ENCODE measurements around the gene PRUNE2. TPM values are rescaled to one million over a fixed set of nuclear protein-coding genes. Genes with fewer than 3 reads are reported as not detected.
"Not testable (repeated sequence)": the region's sequence is repeated elsewhere in the genome, so short reads cannot be mapped to it uniquely, and the experiment has no call there.

PRUNE2 gene
- total and polyA plus RNA-seq, 5 donors, result 11.7 to 49.1 (median 41.5) TPM

GRCh38 chr9:76756941-76757673, 148.8 kb downstream of the PRUNE2 start:
- intact Hi-C loops (cut with DNase I), result no loop called here
- Histone ChIP-seq H3K27ac (ENCODE audit: low read length) (no peak overlapping the region), H3K27me3 (ENCODE audit: control insufficient read depth, insufficient read depth) (no peaks in the 10 kb centered on the region), H3K4me3 (ENCODE audit: low read length) (no peak overlapping the region), H3K9me3 (ENCODE audit: control insufficient read depth, low read length) (no peaks in the 10 kb centered on the region), H3K4me1 (ENCODE audit: control insufficient read depth, insufficient read depth, low read length) (no peaks in the 10 kb centered on the region)
- DNase-seq, result no peak
- 82% methylated on average over 3 of the region's 3 CpGs for WGBS
- ATAC-seq, result no peak

DNA sequence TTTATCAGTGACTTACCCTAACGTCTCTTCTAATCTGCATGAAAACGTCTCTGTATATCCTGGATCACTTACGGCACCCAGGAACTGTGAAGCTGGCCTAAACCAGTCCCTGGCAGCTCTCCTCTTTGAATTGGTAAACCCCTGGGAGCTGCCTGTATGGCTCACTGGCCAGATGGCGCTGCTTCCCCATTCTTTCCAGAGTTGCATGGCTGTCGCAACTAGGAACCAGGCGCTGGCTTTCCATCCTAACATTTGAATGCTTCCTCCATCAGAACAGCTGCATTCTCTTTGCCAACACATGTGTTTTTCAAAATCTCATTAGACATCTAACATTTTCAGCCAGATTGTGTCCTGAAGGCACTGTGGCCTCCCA, 149.7 kb downstream of the PRUNE2 start:
- ATAC-seq (no peak), DNase-seq (peak; percentile 26 to 61 (median 58))
- no peaks in the 10 kb centered on the region for H3K9me3 ChIP-seq (ENCODE audit: control insufficient read depth, low read length)
- WGBS, result 53% methylated on average over 6 of the region's 6 CpGs
- no peaks in the 10 kb centered on the region for H3K4me1 ChIP-seq (ENCODE audit: control insufficient read depth, insufficient read depth, low read length)
- no peak overlapping the region for H3K27ac ChIP-seq (ENCODE audit: low read length)
- H3K27me3 ChIP-seq (ENCODE audit: control insufficient read depth, insufficient read depth), result no peaks in the 10 kb centered on the region
- H3K4me3 ChIP-seq (ENCODE audit: low read length), result no peak overlapping the region
- intact Hi-C loops (cut with DNase I), result no loop called here

- DNase-seq, result no peak
- H3K27me3 ChIP-seq (ENCODE audit: control insufficient read depth, insufficient read depth), result no peaks in the 10 kb centered on the region
- H3K9me3 ChIP-seq (ENCODE audit: control insufficient read depth, low read length), result no peaks in the 10 kb centered on the region
- intact Hi-C loops (cut with DNase I), result no loop called here
- no peak overlapping the region for H3K27ac ChIP-seq (ENCODE audit: low read length)
- H3K4me1 ChIP-seq (ENCODE audit: control insufficient read depth, insufficient read depth, low read length), result no peaks in the 10 kb centered on the region
- ATAC-seq, result no peak
- H3K4me3 ChIP-seq (ENCODE audit: low read length), result no peak overlapping the region
- WGBS, result 79% methylated on average over 3 of the region's 3 CpGs
Measured at GRCh38 chr9:76751001-76751400, 154.9 kb downstream of the PRUNE2 start.

DNA sequence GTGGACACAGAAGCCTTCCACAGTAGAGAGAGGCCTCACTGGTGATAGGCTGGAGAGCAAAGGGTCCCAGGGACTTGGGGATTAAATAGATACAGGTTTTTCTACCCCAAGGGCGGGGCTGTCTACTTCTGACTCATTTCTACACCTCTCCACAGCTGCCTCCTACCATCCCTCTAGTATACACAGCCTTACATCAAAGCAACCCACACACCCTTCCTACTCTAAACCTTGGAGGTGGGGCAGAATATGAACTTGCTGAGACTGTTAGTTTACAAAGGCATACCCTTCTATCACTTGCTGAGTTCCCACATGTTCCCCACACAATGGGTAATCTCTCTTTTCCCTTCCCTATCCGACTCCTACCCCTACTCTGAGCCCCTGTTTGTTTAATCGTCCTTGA, 161.6 kb downstream of the PRUNE2 start:
- ATAC-seq, result no peak
- intact Hi-C loops (cut with DNase I), result no loop called here
- WGBS, result 66% methylated on average over 3 of the region's 3 CpGs

GRCh38 chr9:76743931-76744330, 162.0 kb downstream of the PRUNE2 start:
- intact Hi-C loops (cut with DNase I), result no loop called here
- WGBS, result 53% methylated on average over 3 of the region's 3 CpGs
- Histone ChIP-seq H3K4me1 (ENCODE audit: control insufficient read depth, insufficient read depth, low read length) (no peaks in the 10 kb centered on the region), H3K27me3 (ENCODE audit: control insufficient read depth, insufficient read depth) (peaks cover 3% of the 10 kb centered on the region), H3K4me3 (ENCODE audit: low read length) (no peak overlapping the region), H3K9me3 (ENCODE audit: control insufficient read depth, low read length) (no peaks in the 10 kb centered on the region), H3K27ac (ENCODE audit: low read length) (no peak overlapping the region)
- ATAC-seq (no peak), DNase-seq (no peak)

More for the DNA sequence above, 161.6 kb downstream of the PRUNE2 start:
- no peak for DNase-seq
- H3K27me3 ChIP-seq (ENCODE audit: control insufficient read depth, insufficient read depth), result peaks cover 3% of the 10 kb centered on the region
- H3K27ac ChIP-seq (ENCODE audit: low read length), result no peak overlapping the region
- H3K4me3 ChIP-seq (ENCODE audit: low read length), result no peak overlapping the region
- no peaks in the 10 kb centered on the region for H3K9me3 ChIP-seq (ENCODE audit: control insufficient read depth, low read length)
- H3K4me1 ChIP-seq (ENCODE audit: control insufficient read depth, insufficient read depth, low read length), result no peaks in the 10 kb centered on the region

GRCh38 chr9:76742890-76743289, 163.0 kb downstream of the PRUNE2 start:
- H3K4me1 ChIP-seq (ENCODE audit: control insufficient read depth, insufficient read depth, low read length); H3K4me3 ChIP-seq (ENCODE audit: low read length); H3K27me3 ChIP-seq (ENCODE audit: control insufficient read depth, insufficient read depth); H3K9me3 ChIP-seq (ENCODE audit: control insufficient read depth, low read length); H3K27ac ChIP-seq (ENCODE audit: low read length); intact Hi-C loops (cut with DNase I); ATAC-seq; DNase-seq: not testable (repeated sequence)
- 78% methylated on average over 4 of the region's 4 CpGs for WGBS

- intact Hi-C loops (cut with DNase I), result no loop called here
- Histone ChIP-seq H3K4me3 (ENCODE audit: low read length) (no peak overlapping the region), H3K27ac (ENCODE audit: low read length) (no peak overlapping the region), H3K9me3 (ENCODE audit: control insufficient read depth, low read length) (no peaks in the 10 kb centered on the region), H3K4me1 (ENCODE audit: control insufficient read depth, insufficient read depth, low read length) (no peaks in the 10 kb centered on the region), H3K27me3 (ENCODE audit: control insufficient read depth, insufficient read depth) (peaks cover 3% of the 10 kb centered on the region)
- DNase-seq, result no peak
- no peak for ATAC-seq
- 69% methylated on average over 5 of the region's 5 CpGs for WGBS
Measured at GRCh38 chr9:76741524-76741923, 164.4 kb downstream of the PRUNE2 start.

DNA sequence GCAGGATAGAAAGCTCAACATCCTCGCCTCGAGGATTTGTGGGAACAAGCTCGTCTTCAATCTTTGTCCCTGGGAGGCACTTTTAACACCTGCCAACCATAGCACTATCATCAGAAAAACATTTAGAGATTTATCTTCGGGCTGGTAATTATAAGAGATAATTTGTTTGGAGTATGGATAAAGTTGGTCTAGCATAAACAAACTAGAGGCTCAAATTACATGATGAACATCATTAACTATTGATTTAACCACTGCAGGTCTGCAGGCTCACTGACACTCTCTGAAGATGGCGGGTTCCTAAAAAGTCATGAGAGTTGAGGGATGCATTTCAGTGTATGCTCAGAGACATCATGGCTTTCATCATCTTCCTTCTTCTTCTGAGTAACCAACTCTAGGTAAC, 167.5 kb downstream of the PRUNE2 start:
- Histone ChIP-seq H3K9me3 (ENCODE audit: control insufficient read depth, low read length) (no peaks in the 10 kb centered on the region), H3K4me1 (ENCODE audit: control insufficient read depth, insufficient read depth, low read length) (no peaks in the 10 kb centered on the region), H3K27ac (ENCODE audit: low read length) (no peak overlapping the region), H3K27me3 (ENCODE audit: control insufficient read depth, insufficient read depth) (no peaks in the 10 kb centered on the region), H3K4me3 (ENCODE audit: low read length) (no peak overlapping the region)
- DNase-seq (no peak), ATAC-seq (no peak)
- WGBS, result 64% methylated on average over 5 of the region's 5 CpGs
- intact Hi-C loops (cut with DNase I), result no loop called here

DNA sequence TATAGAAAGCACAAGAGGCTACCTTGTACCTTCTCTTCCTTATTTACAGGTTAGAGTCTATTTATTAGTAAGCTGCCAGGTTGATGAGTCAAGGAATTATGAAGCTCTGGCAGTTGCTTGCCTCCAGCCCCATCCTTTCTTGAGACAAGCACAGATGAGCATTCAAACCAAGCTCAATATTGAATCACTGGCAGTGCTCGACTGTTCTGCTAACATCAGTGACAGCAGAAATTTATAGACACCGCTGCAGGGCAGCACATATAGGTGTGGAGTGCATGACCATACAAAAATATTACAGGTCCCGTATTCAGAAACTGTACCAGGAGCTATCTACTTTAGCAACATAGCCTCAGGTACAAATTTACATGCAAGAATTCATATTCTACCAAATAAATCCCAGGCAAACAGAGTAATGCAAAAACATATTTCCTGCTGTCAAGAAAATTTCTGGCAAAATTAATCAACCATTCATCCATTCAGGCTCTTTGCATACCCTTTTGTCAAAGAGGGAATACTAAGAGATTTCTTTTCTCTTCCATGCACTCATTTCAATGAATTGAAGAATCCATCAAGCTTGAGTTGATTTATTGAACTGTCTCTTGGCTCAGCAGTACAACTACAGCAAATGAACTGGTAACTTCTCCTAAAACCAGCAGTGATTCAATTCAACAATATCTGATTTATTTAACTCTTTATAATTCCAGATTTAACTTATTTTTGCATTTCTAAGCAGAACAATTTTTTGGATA, 168.6 kb downstream of the PRUNE2 start:
- H3K4me3 ChIP-seq (ENCODE audit: low read length), result no peak overlapping the region
- no peak overlapping the region for H3K27ac ChIP-seq (ENCODE audit: low read length)
- no peaks in the 10 kb centered on the region for H3K9me3 ChIP-seq (ENCODE audit: control insufficient read depth, low read length)
- no peaks in the 10 kb centered on the region for H3K4me1 ChIP-seq (ENCODE audit: control insufficient read depth, insufficient read depth, low read length)
- DNase-seq (no peak), ATAC-seq (no peak)
- H3K27me3 ChIP-seq (ENCODE audit: control insufficient read depth, insufficient read depth), result no peaks in the 10 kb centered on the region
- intact Hi-C loops (cut with DNase I), result no loop called here
- WGBS, result 86% methylated on average over 3 of the region's 3 CpGs

GRCh38 chr9:76734716-76735115, 171.2 kb downstream of the PRUNE2 start:
- Histone ChIP-seq H3K4me3 (ENCODE audit: low read length) (no peak overlapping the region), H3K9me3 (ENCODE audit: control insufficient read depth, low read length) (no peaks in the 10 kb centered on the region), H3K27ac (ENCODE audit: low read length) (no peak overlapping the region), H3K27me3 (ENCODE audit: control insufficient read depth, insufficient read depth) (no peaks in the 10 kb centered on the region), H3K4me1 (ENCODE audit: control insufficient read depth, insufficient read depth, low read length) (no peaks in the 10 kb centered on the region)
- WGBS, result 87% methylated on average over 3 of the region's 3 CpGs
- intact Hi-C loops (cut with DNase I), result no loop called here
- DNase-seq, result no peak
- ATAC-seq, result no peak

- WGBS, result 100% methylated on average over 1 of the region's 1 CpG
- intact Hi-C loops (cut with DNase I), result no loop called here
- Histone ChIP-seq H3K9me3 (ENCODE audit: control insufficient read depth, low read length) (no peaks in the 10 kb centered on the region), H3K27ac (ENCODE audit: low read length) (no peak overlapping the region), H3K4me3 (ENCODE audit: low read length) (no peak overlapping the region), H3K27me3 (ENCODE audit: control insufficient read depth, insufficient read depth) (no peaks in the 10 kb centered on the region), H3K4me1 (ENCODE audit: control insufficient read depth, insufficient read depth, low read length) (no peaks in the 10 kb centered on the region)
- DNase-seq (no peak), ATAC-seq (no peak)
Measured at GRCh38 chr9:76733096-76733495, 172.8 kb downstream of the PRUNE2 start.
